GM18858 (cell line): ENCODE results near the gene CASP9.
"Not testable (repeated sequence)": the region's sequence is repeated elsewhere in the genome, so short reads cannot be mapped to it uniquely, and the experiment has no call there.

Source experiments
- ATAC-seq: cut with Tn5 transposase; IDR thresholded peaks from one replicate; pipeline ENCODE4 v1.9.1; 2021; ENCODE audit not compliant: unreplicated experiment

CASP9 gene

DNA sequence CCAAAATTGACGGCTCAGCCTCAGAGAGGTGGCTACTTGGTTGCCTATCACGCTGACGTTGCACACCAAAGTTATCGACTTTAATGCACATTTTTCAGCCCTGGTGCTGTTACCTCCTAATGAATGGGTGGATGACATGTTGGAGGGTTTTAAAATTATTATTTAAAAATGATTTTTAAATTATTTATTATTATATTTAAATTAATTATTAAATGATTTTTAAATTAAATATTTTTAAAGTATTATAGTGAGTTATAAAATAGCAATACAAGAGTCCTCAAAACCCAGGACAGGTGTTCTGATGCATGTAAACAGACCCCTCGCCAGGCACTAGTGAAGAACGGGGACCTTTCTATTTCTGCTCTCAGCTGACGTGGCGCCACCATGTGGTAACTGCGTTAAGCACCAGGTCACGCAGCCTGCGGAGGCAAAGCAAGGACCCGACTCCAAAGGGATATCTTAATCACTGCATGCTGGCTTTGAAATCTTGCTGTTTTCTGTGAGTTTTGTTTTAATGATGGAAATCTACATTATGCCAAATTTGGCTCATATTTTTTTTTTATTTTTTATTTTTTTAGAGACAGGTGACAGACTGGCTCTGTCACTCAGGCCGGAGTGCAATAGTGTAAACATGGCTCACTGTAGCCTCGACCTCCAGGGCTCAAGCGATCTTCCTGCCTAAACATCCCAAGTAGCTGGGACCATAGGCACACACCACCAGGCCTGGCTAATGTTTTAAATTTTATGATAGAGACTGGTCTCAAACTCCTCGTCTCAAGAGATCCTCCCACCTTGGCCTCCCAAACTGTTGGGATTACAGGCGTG lies 22.6 kb downstream of the CASP9 start:
- ATAC-seq = no peak

DNA sequence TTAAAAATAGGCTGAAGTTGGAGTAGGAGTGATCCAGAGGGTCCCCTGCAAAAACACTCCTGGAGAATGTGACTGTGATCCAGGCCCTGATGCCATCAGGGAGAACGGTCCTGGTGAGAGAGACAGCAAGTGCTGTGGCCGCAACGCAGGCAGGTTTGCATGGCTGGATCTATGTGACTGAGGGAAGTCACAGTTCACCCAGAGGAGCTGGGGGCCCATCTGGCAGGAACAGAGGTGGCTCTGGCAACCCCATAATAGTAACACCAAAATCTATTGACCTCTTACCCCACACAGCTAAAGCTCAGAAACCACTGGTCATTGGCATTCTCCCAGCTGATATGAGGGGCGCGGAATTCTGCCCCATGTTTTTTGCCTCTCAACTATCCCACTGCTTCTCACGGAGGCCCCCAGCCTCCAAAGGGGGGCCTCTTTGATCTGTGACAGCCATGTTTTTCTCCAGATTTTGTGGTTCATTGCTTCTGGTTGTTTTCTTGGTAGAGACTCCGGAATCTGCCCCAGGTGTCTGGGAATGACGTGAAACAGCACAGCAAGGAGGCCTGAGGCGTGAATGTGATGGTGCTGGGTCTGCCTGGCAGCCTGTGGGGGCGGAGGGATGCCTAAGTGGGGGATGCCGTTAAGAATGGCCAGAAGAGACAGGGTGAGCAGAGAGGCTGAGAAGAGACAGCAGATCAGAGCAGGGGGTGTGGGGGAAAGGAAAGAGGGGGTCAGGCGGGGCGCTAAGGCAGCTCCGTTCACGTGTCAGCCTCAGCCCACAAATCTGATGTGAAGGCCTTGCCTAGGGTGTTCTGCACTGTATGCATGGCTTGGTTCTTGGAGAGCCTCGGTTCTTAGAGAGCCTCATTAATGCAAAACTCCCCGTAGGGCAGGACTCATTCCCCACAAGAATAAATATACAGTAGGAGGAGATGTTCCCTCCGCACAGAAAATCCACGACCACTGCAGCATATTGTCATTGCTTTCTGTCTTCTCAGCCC lies 23.5 kb downstream of the CASP9 start:
- ATAC-seq = no peak

DNA sequence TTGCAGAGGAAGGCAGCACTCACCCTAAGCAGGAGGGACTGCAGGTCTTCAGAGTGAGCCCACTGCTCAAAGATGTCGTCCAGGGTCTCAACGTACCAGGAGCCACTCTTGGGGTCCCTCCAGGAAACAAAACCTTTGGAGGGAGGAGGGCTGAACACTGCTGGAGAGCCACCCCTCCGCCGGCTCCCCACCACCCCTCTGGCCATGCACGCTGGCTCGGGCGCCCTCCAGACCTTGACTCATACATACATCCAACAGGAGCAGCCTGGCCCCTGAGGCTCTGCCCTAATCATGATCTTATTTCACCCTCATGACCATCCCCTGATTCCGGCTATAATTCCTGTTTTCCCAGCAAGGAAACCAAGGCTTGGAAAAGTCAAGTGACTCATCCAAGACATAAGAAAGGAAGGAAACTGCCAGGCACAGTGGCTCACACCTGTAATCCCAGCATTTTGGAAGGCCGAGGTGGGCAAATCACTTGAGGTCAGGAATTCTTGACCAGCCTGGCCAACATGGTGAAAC lies 30.1 kb downstream of the CASP9 start:
- ATAC-seq = no peak

DNA sequence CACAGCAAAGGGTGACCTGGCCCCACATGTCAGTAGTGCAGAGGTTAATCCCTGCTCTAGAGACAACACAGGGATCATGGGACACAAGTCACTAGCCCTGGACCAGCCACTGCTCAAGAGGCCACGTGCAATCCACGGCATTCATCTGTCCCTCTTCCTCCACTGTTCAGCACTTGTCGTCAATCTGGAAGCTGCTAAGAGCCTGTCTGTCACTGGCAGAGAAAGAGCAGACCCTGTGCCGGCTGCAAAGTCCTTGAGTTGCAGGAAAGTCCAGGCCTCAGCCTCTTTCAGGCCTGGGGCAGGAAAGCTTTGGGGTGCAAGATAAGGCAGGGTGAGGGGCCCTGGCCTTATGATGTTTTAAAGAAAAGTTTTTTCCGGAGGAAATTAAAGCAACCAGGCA lies 31.4 kb downstream of the CASP9 start:
- ATAC-seq = no peak

DNA sequence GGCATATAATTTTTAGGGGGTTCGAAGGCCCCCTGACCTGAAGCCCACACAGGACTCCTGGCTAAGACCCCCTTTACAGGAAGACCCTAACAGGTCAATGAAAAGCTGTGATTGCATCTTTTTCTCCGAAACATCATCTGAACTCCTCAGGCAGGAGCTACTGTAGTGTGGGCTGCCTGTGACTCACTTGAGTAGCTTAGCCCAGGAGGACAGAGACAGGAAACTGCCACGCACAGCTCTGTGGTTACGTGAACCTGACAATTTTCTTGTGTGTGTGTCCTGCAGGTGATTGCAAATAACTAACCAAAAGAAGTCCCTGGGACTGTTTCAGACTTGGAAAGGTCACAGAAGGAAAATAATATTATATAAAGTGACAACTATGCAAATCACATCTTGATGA lies 33.0 kb downstream of the CASP9 start:
- not testable (repeated sequence) for ATAC-seq

DNA sequence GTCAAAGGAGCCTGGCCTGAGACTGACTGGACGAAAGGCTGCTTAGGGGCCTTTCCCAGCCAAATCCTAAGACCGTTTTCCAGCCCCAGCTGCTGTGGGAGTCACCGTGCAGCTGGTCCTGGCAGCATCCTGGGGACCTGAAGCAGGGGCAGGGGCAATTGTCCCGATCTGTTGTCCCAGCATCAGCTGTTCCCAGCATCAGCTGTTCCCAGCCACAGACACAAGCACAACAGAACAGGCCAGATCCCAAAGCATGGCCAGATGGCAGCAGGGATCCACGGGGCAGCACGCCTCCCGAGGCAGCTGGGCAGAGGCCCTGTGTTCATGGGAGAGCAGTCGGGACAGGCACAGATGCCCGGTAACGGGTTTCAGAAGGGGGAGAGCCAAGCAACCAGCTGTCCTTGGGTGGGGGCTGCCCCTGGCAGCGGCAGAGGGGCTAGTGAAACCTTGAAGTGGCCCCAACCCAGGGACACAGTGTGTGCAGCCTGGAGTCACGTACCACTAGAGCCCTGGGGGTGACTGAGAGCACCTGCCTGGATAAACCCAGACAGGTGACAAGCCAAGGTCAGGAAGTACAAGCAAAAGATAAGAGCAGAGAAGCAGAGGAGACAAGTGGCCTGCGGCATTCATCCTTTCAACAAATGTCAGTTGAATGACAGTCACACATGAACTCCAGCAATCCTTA lies 34.8 kb downstream of the CASP9 start:
- no peak for ATAC-seq

DNA sequence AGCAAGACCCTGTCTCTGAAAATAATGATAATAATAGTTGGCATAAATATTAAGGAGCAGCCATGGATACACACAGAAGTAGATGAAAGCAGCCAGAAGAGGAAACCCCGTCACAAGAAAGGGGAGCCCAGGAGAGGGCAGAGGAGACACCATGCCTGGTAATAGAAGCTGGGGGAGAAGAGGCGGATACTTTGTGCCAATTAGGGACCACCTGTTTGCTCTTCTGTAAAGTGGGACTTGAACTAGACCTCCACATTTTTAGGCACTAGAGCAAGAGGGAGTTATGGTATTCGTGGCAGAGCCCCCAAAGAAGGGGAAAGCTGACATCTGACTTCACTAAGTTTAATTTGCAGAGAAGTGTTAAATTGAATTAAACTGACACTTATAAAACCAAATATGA lies 35.6 kb downstream of the CASP9 start:
- no peak for ATAC-seq

DNA sequence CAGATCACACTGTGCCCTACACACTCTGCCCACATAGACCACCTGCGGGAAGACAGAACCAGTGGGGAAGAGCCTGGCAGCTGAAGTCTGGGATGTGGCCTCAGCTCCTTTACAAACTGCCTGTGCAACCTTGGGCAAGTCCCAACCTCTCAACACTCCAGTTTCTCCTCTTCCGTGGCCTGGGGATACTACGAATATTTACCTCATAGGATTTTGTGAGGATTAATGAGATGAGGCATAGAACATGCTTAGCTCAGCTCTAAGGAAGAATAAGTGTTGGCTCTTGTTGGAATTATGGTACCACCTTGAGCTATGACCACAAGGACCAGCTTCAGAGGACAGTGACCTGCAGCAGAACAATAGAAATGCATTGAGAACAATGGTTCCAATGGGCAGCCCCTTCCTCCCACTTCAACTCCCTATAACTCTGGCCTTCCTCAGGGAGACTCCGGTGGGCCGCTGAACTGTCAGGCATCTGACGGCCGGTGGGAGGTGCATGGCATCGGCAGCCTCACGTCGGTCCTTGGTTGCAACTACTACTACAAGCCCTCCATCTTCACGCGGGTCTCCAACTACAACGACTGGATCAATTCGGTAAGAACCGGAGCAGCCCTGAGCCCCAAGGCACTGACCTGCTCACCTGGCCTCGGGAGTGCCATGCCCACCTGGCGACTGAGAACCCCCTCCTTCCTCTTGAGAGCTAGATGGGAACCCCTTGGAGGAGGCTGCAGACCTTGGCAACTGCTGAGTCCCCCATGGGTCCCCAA lies 37.0 kb downstream of the CASP9 start:
- not testable (repeated sequence) for ATAC-seq

DNA sequence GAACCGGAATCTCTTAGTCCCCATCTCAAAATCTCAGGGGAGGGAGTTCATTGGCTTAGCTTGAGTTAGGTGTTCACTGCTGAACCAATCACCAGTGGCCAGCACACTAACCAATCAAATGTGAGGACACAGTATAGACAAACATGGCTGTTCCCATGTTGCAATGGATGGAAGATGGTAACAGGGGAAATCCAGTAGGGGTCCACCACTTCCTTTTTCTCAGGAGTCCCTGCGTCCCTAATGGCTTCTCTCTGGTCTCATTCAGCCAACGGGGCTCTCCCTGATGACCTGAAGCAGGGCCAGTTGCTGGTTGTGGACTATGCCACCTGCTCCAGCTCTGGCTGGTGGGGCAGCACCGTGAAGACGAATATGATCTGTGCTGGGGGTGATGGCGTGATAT lies 38.4 kb downstream of the CASP9 start:
- no peak for ATAC-seq

DNA sequence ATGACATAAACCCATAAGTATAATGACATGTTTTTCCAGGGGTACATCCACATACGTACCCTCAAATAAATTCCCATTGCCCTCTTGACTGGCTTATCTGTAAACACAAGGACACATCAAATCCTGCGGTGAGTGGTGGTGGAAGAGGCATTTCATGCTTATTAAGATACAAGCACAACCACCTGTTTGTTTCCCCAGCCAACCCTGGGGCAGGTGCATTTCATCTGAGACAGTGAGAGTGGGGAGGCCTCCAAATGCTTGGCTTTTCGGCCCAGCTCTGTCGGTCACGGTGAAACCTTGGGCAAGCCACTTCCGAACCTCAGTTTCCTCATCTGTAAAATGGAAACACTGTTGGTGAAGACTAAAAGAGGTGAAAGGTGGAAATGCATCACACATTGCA lies 39.6 kb downstream of the CASP9 start:
- not testable (repeated sequence) for ATAC-seq

DNA sequence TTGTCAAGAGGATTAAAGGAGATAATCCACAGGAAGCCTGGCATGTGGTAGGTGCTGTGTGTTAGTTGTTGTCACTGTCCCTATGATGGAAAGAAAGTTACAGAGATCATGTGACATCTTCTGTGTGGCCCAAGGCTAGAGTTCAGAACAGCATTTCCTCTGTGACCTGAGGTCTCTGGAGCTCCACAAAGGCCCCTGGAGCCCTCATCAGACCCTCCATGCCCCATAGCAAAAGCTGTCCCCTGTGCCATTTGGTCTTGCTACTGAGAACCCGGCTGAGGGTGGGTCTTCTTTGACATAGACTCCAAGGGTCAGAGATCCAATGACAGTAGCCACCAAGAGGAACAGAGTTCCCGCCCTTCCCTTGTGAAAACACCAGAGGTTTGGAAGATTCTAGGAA lies 40.0 kb downstream of the CASP9 start:
- ATAC-seq = no peak

DNA sequence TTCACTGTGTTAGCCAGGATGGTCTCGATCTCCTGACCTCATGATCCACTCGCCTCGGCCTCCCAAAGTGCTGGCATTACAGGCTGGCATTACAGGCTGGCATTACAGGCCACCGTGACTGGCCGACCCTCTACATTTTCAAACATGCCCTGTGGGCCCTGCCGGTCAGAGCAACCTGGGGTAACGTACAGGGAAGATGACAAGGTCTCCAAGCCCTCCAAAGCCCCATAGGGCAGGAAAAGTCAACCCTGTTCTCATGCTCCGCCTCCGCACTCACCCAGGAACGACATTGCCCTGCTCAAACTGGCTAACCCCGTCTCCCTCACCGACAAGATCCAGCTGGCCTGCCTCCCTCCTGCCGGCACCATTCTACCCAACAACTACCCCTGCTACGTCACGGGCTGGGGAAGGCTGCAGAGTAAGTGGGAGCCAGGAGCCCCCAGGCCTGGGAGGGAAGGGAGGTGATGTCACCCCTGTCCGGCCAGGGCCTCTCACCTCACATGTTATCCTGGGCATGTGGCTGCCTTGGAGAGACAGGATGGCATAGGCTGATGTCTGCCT lies 41.0 kb downstream of the CASP9 start:
- ATAC-seq = not testable (repeated sequence)

DNA sequence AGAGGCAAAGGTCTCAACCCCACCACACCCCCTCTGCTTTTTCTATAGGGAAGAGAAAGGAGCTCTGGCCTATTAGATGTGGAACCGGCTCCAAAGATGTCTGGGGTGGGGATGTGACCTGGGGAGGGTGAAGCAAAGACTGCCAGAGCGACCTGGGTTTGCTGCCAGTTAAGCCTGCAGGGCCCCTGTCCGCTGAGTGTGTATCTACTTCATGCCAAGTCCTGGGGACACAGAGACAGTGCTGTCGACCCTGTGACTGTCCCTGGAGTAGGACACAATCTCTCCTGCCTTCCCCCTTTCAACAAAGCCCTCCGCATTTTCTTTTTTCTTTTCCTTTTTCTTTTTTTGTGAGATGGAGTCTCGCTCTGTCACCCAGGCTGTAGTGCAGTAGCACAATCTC lies 41.6 kb downstream of the CASP9 start:
- not testable (repeated sequence) for ATAC-seq

DNA sequence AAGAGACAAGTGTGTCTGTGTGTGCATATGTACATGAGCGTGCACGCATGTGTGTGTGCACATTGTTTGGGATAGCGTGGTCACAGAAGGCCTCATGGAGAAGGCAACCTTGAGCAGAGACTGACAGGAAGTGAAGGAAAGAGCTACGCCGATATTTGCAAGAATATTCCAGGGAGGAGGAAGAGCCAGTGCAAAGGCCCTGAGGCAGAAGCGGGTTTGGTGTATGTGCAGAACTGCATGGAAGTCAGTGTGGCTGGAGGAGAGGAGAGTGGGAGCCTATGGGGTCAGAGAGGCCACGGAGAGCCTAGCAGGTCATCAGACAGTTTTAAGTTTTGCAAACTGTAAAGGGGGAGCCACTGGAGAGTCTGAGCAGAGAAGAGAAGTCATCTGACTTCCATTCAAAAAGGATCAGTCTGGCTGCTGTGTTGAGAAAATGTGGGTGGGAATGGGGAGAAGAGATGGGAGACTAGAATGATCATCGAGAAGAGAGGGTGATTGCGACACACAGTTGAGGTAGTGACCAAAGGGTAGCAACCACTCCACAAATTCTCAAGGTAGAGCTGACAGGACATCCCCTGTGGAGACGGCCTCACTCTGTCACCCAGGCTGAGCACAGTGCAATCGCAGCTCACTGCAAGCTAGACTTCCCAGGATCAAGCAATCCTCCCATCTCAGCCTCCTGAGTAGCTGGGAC lies 44.2 kb downstream of the CASP9 start:
- no peak for ATAC-seq

DNA sequence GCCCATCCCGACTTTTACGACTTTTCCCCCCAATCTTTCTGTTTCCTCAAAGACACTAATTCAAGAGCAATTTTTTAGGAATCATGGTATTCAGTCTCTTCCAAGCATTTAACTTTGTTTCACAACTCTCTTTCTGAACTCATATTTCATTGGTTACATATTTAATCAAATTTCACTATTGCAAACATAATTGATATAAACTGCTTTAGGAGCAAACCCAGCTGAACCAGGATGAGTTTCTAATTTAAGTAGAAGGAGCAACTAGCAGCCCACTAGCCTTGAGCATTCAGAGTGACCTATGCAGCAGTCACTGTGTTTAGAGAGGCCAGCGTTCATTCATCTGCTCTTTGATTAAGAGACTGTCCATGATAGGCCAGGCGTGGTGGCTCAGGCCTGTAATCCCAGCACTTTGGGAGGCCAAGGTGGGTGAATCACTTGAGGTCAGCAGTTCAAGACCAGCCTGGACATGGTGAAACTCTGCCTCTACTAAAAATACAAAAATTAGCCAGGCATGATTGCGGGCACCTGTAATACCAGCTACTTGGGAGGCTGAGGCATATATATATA lies 46.3 kb downstream of the CASP9 start:
- ATAC-seq = no peak

DNA sequence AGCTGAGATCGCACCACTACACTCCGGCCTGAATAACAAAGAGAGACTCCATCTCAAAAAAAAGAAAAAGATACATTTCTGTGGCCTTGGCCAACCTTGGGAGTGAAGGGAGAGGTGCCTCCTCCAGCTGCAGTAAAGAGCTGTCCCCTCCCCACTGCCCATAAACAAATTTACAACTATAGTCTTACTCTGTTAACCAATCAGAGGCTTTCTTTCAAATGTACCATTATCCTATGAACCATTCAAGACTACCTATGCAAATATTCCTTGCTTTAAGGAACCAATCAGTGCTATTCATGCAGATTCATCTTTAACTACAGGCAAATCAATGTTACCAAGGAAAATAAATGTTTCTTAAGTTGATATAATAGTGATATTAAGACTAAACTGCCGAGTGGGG lies 47.1 kb downstream of the CASP9 start:
- ATAC-seq = no peak

DNA sequence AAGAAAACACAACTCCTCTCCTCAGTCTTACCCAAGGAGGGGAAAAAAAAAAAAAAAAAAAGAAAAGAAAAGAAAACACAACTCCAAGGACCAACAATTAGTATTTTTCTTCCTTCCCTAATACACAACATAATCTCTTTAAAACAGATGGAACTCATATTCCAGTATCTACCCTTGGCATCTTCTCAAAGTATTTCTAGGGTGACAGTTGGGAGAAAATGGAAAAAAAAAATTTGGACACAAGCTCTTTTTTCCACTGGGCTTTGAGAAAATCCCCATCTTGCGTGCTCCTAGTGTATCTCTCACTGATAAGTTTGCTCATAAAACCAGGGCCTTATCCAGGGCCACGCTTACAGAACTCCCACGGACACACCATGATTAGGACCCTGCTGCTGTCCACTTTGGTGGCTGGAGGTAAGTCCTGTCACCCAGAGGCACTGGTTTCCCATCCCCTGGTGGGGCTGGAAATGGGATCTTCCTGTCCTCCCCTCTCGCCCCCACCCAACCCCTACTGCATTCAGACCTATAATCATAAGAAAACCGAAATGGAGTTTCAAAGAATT lies 48.2 kb downstream of the CASP9 start, which contains the start of gene CELA2B:
Gene CELA2B (plus strand): TSS at position 353 of the 563 bp plus-strand sequence. CDS start 22 bp downstream, at position 375.
- no peak for ATAC-seq

DNA sequence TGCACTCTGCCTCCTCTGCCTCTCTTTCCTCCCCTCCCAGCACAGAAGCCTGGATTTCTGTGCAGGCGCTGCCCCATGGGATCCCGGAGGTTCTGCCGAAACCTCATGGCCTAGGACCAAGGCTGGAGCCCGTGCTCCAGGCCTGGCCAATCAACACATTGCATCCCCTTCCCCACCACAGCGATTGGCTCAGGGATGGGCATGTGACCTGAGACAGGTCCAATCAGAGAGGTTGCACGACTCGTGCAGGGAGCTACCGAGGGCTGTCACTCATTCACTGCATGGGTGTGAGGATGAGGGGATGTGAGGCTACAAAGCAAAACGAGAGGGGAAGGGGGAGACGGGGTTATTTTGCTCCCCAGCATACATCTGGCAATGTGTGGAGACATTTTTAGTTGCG lies 51.4 kb downstream of the CASP9 start:
- ATAC-seq = no peak

DNA sequence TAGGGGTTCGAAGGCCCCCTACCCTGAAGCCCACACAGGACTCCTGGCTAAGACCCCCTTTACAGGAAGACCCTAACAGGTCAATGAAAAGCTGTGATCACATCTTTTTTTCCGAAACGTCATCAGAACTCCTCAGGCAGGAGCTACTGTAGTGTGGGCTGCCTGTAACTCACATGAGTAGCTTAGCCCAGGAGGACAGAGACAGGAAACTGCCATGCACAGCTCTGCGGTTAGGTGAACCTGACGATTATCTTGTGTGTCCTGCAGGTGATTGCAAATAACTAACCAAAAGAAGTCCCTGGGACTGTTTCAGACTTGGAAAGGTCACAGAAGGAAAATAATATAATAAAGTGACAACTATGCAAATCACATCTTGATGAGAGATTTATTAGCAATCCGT lies 52.3 kb downstream of the CASP9 start:
- ATAC-seq = not testable (repeated sequence)
